Dermis microvascular lymphatic vessel endothelial cell (primary cell): ENCODE results near the gene ACOT11. TPM values are rescaled to one million over a fixed set of nuclear protein-coding genes. Genes with fewer than 3 reads are reported as not detected.

Experiments used
- DNase-seq, 2 donors: peaks; one replicate each; pipeline versions ENCODE4 v3.0.0 to v3.0.0-alpha.2; 2010; ENCODE audit warnings: low read depth in 2 of 2
- total RNA-seq: library from RNA; depleted of rRNA; stranded (reverse); fragments of >200 nt; gene quantifications from 2 replicates; pipeline ENCODE4 v1.2.1, GENCODE V29; 2014

The ACOT11 gene
- total RNA-seq, 1 donor from 2014 or later = 3.2 TPM

DNA sequence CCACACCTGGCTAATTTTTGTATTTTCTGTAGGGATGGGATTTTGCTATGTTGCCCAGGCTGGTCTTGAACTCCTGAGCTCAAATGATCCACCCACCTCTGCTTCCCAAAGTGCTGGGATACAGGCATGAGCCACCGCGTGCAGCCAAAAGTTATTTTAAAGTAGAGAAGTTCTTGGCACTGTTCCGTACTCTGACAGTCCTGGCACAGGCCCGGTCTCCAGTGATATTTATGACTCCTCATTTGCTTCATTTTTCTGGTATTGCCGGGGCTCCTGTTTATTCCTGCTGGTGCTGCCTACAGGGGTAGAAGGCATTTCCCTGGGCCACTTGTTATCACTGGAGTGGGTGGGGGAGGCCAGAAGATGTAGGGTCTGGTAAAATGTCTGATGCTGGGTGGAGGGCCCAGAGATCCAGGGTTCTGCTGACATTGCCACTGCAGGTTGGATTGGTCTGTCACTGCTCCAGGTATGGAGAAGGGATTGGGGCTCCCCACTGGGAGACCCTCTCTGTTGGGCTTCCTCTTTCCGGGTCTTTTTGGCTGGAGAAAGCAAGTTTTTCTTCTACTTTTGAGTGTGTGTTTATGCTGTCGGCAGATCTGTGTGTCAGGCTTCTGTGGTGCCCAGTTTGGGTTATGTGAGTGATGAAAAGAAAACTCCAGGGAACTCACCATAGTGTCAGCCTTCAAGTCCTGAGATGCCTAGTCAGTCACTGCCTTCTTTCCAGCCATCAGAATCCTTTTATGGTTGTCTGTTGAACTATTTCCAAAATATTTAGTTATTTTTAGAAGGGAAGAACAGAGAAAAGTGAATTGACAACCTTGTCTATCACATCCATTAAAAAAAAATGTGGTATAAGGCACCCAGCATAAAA, 98.0 kb downstream of the ACOT11 start:
- DNase-seq = no peak

DNA sequence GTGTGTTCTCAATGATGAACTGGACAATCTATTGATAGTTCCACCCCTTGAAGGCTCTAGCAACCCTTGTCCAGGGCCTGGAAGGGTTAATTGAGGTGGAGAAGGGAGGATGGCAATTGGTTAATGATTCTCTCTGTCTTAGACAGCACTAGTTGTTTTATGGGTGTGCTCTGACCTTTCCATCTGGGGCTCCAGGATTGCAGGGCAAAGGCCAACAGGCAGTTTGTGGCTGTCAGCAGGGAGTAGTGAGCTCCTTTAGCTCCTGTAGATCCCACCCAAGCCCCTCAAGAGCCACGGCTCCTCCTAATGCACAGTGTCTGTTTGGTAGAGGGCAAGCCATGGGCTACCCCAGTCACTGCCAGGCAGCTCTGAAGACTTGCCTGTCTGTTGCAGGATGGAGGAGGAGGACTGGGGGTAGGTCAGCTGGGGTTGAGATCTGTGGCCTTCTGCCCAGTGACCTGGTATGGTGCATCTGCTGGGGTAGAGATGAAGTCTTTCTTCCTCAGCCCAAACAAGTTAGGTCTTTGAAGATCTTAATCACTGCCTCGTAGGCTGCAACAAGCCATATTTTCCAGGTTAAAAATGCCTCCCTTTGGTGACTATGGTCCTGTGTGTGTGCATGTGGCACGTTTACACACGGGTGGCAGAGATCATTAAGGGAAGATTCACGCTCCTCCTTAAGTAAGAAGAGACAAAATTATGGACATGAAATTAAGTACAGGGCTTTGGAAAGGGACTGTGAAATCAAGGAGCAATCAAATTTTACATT, 101.3 kb downstream of the ACOT11 start:
- DNase-seq = no peak

DNA sequence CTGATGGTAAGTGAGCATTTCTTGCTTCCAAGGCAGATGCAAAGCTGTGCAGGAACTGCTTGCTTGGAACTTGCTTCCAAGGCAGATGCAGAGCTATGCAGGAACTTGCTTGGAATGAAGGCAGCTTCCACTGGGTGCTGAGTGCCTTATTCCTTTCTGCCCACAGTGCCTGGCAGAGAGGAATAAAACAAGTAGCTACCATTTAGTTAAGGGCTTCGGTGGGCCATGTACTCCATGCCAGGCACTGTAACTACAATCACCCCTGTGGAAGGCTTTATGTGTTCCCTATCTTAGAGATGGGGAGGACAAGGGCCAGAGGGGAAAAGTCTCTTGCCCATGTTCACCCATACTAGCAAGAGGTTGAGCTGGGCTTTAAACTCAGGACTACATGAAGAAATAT, 101.9 kb downstream of the ACOT11 start:
- no peak for DNase-seq

DNA sequence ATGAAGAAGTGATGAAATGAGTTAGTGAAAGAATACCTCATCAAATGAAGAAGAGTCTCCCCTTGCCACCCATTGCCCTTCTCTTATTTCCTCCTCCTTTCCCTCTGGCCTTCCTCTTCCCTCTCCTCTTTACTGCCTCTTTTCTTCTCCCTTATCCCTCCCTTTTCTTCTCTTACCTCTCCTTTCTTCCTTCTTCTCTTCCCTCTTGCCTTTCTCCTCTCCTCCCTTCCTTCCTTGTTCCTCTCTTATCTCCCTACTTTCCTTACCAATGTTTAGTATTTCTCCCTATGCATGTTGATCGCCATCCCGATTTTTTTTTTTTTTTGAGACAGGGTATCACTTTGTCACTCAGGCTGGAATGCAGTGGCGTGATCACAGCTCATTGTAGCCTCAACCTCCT, 102.4 kb downstream of the ACOT11 start:
- no peak for DNase-seq

DNA sequence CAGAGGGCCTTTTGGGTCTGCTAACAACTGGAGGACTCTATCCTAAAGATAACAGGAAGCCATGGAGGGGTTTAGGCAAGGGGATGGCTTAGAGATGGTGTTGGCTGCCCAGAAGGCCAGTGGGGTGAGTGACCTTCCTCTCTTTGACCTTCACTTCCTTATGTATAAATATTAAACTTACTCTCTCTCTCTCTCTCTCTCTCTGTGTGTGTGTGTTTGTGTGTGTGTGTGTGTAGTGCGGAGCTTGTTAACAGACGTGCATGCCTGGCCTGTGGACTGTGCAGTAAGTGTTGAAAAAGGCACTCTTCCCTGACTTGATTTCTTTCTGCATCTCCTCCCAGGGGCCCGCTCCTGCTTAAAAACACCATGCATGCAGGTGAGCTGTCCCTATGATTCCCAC, 103.6 kb downstream of the ACOT11 start:
- no peak for DNase-seq

DNA sequence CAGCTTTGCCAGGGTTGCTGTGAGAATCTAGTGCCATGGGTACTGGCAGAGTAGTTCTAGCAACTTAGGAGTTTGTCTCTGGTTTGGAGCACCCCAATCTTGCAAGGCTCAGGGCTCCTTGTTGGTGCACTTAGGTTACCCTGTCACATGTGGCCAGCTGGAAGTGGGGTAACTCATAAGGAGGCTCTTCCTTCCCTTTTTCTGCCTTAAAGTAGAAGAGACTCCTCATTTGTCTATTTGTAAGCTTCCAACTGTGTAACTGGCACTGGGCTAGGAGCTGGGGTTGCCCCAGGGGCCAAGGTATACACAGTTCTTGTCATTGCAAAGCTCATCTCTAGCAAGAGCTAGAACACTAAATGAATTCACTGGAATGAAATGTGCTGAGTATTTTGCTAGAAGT, 104.1 kb downstream of the ACOT11 start:
- DNase-seq = no peak

DNA sequence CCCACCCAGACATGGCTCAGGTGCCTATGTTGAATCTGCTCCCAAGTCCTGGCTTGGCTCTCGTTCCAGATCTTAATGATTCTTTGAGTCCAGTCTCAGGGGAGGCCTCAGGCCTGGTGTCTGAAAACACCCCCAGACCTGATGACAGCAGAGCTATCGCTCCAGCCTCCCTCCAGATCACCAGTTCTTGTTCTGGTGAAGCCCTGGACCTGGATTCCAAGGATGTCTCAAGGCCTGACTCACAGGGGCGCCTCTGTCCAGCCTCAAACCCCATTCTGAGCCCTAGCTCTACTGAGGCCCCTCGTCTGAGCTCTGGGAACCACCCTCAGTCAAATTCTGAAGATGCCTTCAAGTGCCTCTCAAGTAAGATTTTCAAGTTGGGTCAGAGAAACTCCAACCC, 105.0 kb downstream of the ACOT11 start:
- no peak for DNase-seq

DNA sequence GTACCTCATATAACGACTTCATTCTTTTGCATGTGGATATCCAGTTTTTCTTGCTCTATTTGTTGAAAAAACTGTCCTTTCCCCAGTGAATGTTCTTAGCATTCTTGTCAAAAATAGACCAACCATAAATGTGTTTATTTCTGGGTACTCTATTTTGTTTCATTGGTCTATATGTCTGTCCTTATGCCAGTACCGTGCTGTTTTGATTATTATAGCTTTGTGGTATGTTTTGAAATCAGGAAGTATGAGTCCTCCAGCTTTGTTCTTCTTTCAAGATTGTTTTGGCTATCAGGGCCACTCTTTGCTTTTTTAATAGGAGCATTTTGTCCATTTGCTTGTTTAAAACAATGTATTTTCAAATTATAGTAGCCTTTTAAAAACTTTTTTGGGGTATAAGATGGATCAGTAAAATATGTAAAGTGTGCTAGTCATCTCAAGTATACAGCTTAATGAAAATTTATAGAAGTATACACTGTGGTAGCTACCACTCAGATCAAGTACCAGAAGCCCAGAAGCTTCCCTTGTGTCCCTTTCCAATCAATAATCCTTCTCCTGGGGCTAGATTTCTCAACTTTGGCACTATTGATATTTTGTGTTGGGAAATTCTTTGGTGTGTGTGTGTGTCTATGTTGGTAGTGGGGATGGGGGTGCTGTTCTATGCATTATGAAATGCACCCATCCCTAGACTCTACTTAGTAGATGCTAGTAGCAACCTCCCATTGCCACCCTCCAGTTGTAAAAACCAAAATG, 110.3 kb downstream of the ACOT11 start:
- DNase-seq = no peak

Other genes starting within 250 kb of the ACOT11 start
- gene SSBP3, start 141.8 kb upstream of the ACOT11 start, total RNA-seq = 8.7 and 12.0 TPM in 2 replicates
- gene FAM151A, start 75.3 kb downstream of the ACOT11 start, total RNA-seq = not detected in 2 replicates
- gene MROH7, start 93.6 kb downstream of the ACOT11 start, total RNA-seq = under 0.01 and 0.13 TPM in 2 replicates
- gene TTC4, start 167.6 kb downstream of the ACOT11 start, total RNA-seq = 10.1 and 13.8 TPM in 2 replicates
- gene PARS2, start 216.3 kb downstream of the ACOT11 start, total RNA-seq = 3.1 and 4.0 TPM in 2 replicates